ENCODE measurements around the gene TCEAL4. TPM values are rescaled to one million over a fixed set of nuclear protein-coding genes. Genes with fewer than 3 reads are reported as not detected.
A peak's percentile ranks its signal among the peaks of the same experiment; 100 is the strongest.

Gene TCEAL4
- total RNA-seq, 1 donor from 2014 or later: 140 TPM

- intact Hi-C loops (cut with DNase I): loop anchor here (5.0 kb wide), 1 partner anchor 90 kb away; no protein-coding TSS in a partner anchor
- H3K4me1 ChIP-seq: peaks cover 12% of the 10 kb centered on the region
- H3K4me3 ChIP-seq: no peak overlapping the region
- no peaks in the 10 kb centered on the region for H3K9me3 ChIP-seq
- H3K36me3 ChIP-seq: no peaks in the 10 kb centered on the region
- no peaks in the 10 kb centered on the region for H3K27me3 ChIP-seq
- DNase-seq (ENCODE audit: extremely low spot score in 2 of 2): no peak
- TF ChIP-seq POLR2A (IDR thresholded peaks at IDR 0.05): no peak
- TF ChIP-seq POLR2AphosphoS5 (IDR thresholded peaks at IDR 0.05; ENCODE audit: insufficient read depth in 1 of 2, low read depth in 1 of 2): no peak
- TF ChIP-seq, protein P1, sequence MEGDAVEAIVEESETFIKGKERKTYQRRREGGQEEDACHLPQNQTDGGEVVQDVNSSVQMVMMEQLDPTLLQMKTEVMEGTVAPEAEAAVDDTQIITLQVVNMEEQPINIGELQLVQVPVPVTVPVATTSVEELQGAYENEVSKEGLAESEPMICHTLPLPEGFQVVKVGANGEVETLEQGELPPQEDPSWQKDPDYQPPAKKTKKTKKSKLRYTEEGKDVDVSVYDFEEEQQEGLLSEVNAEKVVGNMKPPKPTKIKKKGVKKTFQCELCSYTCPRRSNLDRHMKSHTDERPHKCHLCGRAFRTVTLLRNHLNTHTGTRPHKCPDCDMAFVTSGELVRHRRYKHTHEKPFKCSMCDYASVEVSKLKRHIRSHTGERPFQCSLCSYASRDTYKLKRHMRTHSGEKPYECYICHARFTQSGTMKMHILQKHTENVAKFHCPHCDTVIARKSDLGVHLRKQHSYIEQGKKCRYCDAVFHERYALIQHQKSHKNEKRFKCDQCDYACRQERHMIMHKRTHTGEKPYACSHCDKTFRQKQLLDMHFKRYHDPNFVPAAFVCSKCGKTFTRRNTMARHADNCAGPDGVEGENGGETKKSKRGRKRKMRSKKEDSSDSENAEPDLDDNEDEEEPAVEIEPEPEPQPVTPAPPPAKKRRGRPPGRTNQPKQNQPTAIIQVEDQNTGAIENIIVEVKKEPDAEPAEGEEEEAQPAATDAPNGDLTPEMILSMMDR (IDR thresholded peaks at IDR 0.05): no peak
- peak overlapping the region; percentile 98 for H3K27ac ChIP-seq
These were observed 41.5 kb downstream of the TCEAL4 start for GRCh38 chrX:103626855-103627254.

GRCh38 chrX:103628386-103629317 is 43.3 kb downstream of the TCEAL4 start, which contains the start of gene TCEAL1:
TCEAL1 (plus strand) TSS chrX:103628975; CDS start chrX:103629917, 942 bp downstream.
- intact Hi-C loops (cut with DNase I): loop anchor here (5.0 kb wide), 1 partner anchor 91 kb away; no protein-coding TSS in a partner anchor

GRCh38 chrX:103629318-103630170 is 44.2 kb downstream of the TCEAL4 start:
- Histone ChIP-seq H3K36me3 (no peaks in the 10 kb centered on the region), H3K27me3 (no peaks in the 10 kb centered on the region), H3K4me3 (peak overlapping the region; percentile 59 to 69), H3K9me3 (no peaks in the 10 kb centered on the region), H3K27ac (peak overlapping the region; percentile 98), H3K4me1 (peaks cover 12% of the 10 kb centered on the region)
- TF ChIP-seq POLR2A (IDR thresholded peaks at IDR 0.05) (peak in 1 of 2 donors; percentile 14), POLR2AphosphoS5 (IDR thresholded peaks at IDR 0.05; ENCODE audit: insufficient read depth in 1 of 2, low read depth in 1 of 2) (peak in 1 of 2 donors; percentile 65)
- TF ChIP-seq, protein P1 (IDR thresholded peaks at IDR 0.05): no peak
- intact Hi-C loops (cut with DNase I): loop anchor here (5.0 kb wide), 1 partner anchor 92 kb away; no protein-coding TSS in a partner anchor
- no peak for DNase-seq (ENCODE audit: extremely low spot score in 2 of 2)

More at GRCh38 chrX:103628386-103629317, 43.3 kb downstream of the TCEAL4 start, which contains the start of gene TCEAL1:
- Histone ChIP-seq H3K27ac (peak within 1 kb of the TSS; percentile 98), H3K9me3 (no peaks in the 10 kb centered on the region), H3K27me3 (no peaks in the 10 kb centered on the region), H3K36me3 (no peaks in the 10 kb centered on the region), H3K4me1 (peaks cover 12% of the 10 kb centered on the region), H3K4me3 (peak within 1 kb of the TSS; percentile 59 to 69)
- TF ChIP-seq POLR2A (IDR thresholded peaks at IDR 0.05): peak in 1 of 2 donors; percentile 47
- TF ChIP-seq POLR2AphosphoS5 (IDR thresholded peaks at IDR 0.05; ENCODE audit: insufficient read depth in 1 of 2, low read depth in 1 of 2): peak in 1 of 2 donors; percentile 28
- TF ChIP-seq, protein P1 (IDR thresholded peaks at IDR 0.05): no peak
- no peak for DNase-seq (ENCODE audit: extremely low spot score in 2 of 2)

DNA sequence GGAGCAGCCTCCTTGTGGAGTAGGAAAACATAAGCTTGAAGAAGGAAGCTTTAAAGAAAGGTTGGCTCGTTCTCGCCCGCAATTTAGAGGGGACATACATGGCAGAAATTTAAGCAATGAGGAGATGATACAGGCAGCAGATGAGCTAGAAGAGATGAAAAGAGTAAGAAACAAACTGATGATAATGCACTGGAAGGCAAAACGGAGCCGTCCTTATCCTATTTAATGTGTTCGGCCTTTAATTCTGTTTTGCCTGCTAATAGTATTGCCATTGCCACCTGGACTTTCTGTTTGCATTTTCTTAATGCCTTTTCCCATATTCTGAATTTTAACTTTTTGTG is 44.8 kb downstream of the TCEAL4 start:
- Histone ChIP-seq H3K36me3 (no peaks in the 10 kb centered on the region), H3K4me3 (peak overlapping the region; percentile 59 to 69), H3K9me3 (no peaks in the 10 kb centered on the region), H3K27me3 (no peaks in the 10 kb centered on the region), H3K27ac (peak overlapping the region; percentile 98), H3K4me1 (peaks cover 10% of the 10 kb centered on the region)
- DNase-seq (ENCODE audit: extremely low spot score in 2 of 2): no peak
- TF ChIP-seq, protein P1 (IDR thresholded peaks at IDR 0.05): no peak
- no peak for TF ChIP-seq POLR2A (IDR thresholded peaks at IDR 0.05)
- no peak for TF ChIP-seq POLR2AphosphoS5 (IDR thresholded peaks at IDR 0.05; ENCODE audit: insufficient read depth in 1 of 2, low read depth in 1 of 2)
- intact Hi-C loops (cut with DNase I): no loop called here
